SU-DHL-6 (cell line): ENCODE results near the gene THSD4.

Source experiments
- H2AFZ ChIP-seq: fragments of 200-600 bp; sonication (generic); 2 replicates; pipeline ENCODE4 v1.6.1; 2014; ENCODE audit warnings: low read depth, mild to moderate bottlenecking, moderate library complexity, mixed read lengths, antibody characterized with exemption, low read length; ENCODE audit not compliant: severe bottlenecking
- H3F3A ChIP-seq: fragments of 200-600 bp; shearing (Covaris generic); 2 replicates; pipeline ENCODE4 v1.6.0; 2016; ENCODE audit warnings: antibody characterized with exemption, mild to moderate bottlenecking; ENCODE audit not compliant: insufficient read depth
- H3K27ac ChIP-seq: fragments of 200-600 bp; sonication (generic); 2 replicates; pipeline ENCODE4 v1.5.1; 2016; ENCODE audit warnings: low read depth, mild to moderate bottlenecking, low read length, moderate library complexity, mixed read lengths
- H3K27me3 ChIP-seq: fragments of 200-600 bp; sonication (generic), shearing (Covaris generic); 2 replicates; pipeline ENCODE4 v1.6.0; 2014; ENCODE audit warnings: mild to moderate bottlenecking, low read length
- H3K36me3 ChIP-seq: fragments of 200-600 bp; sonication (generic); 2 replicates; pipeline ENCODE4 v1.6.1; 2014; ENCODE audit warnings: mild to moderate bottlenecking, low read length, mixed read lengths
- H3K4me2 ChIP-seq: fragments of 300-600, 200-600 bp; shearing (Covaris generic), sonication (generic); 2 replicates; pipeline ENCODE4 v1.6.0; 2014; ENCODE audit warnings: low read length, low read depth, mild to moderate bottlenecking; ENCODE audit not compliant: poor library complexity, severe bottlenecking
- H3K4me3 ChIP-seq: fragments of 200-600 bp; sonication (generic); 2 replicates; pipeline ENCODE4 v1.5.1; 2014; ENCODE audit warnings: antibody characterized with exemption, low read length, mild to moderate bottlenecking, mixed read lengths; ENCODE audit not compliant: insufficient read depth, poor library complexity, severe bottlenecking
- H3K79me2 ChIP-seq: fragments of 200-600 bp; sonication (generic); 2 replicates; pipeline ENCODE4 v1.6.1; 2014; ENCODE audit warnings: mild to moderate bottlenecking, low read length, moderate library complexity; ENCODE audit not compliant: insufficient read depth
- H3K9ac ChIP-seq: fragments of 200-600 bp; sonication (generic); 2 replicates; pipeline ENCODE4 v1.7.0; 2014; ENCODE audit warnings: mild to moderate bottlenecking, low read length
- H3K9me2 ChIP-seq: fragments of 200-600 bp; sonication (generic); replicated peaks from 2 replicates; pipeline ENCODE4 v1.6.1; 2014; ENCODE audit warnings: low read length; ENCODE audit not compliant: insufficient read depth
- H3K9me3 ChIP-seq: fragments of 200-600 bp; sonication (generic); 2 replicates; pipeline ENCODE4 v1.6.1; 2014; ENCODE audit warnings: low read length, mixed read lengths; ENCODE audit not compliant: insufficient read depth
- H4K20me1 ChIP-seq: fragments of 200-600 bp; sonication (generic); 2 replicates; pipeline ENCODE4 v1.6.1; 2014; ENCODE audit warnings: low read depth, mild to moderate bottlenecking, antibody characterized with exemption, low read length, moderate library complexity, mixed read lengths
- EZH2phosphoT487 ChIP-seq: fragments of 200-600 bp; sonication (generic), shearing (Covaris generic); conservative IDR thresholded peaks from 2 replicates; pipeline ENCODE4 v1.6.1; 2018; ENCODE audit warnings: mild to moderate bottlenecking, antibody characterized with exemption, low read length, moderate library complexity, mixed read lengths
- TF ChIP-seq, protein P1 (sequence below): fragments of 200-600 bp; sonication (generic); IDR thresholded peaks from one replicate; pipeline ENCODE4 v1.5.1; 2017; ENCODE audit warnings: antibody characterized with exemption, mild to moderate bottlenecking, low read length, moderate library complexity; ENCODE audit not compliant: insufficient read depth, poor library complexity, severe bottlenecking

Gene THSD4

DNA sequence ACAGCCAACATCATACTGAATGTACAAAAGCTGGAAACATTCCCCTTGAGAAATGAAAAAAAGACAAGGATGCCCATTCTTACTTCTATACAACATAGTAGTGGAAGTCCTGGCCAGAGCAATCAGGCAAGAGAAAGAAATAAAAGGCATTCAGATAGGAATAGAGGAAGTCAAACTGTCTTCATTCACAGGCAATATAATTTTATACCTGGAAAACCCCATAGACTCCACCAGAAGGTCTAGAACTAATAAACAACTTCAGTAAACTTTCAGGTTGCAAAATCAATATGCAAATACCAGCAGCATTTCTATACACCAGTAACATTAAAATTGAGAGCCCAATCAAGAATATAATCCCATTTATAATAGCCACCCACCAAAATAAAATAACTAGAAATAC lies 27.1 kb upstream of the THSD4 start:
- no peak for TF ChIP-seq EZH2phosphoT487
- TF ChIP-seq, protein P1, sequence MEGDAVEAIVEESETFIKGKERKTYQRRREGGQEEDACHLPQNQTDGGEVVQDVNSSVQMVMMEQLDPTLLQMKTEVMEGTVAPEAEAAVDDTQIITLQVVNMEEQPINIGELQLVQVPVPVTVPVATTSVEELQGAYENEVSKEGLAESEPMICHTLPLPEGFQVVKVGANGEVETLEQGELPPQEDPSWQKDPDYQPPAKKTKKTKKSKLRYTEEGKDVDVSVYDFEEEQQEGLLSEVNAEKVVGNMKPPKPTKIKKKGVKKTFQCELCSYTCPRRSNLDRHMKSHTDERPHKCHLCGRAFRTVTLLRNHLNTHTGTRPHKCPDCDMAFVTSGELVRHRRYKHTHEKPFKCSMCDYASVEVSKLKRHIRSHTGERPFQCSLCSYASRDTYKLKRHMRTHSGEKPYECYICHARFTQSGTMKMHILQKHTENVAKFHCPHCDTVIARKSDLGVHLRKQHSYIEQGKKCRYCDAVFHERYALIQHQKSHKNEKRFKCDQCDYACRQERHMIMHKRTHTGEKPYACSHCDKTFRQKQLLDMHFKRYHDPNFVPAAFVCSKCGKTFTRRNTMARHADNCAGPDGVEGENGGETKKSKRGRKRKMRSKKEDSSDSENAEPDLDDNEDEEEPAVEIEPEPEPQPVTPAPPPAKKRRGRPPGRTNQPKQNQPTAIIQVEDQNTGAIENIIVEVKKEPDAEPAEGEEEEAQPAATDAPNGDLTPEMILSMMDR, result no peak
- H3K36me3 ChIP-seq, result no peaks in the 10 kb centered on the region
- no peaks in the 10 kb centered on the region for H3K27me3 ChIP-seq

DNA sequence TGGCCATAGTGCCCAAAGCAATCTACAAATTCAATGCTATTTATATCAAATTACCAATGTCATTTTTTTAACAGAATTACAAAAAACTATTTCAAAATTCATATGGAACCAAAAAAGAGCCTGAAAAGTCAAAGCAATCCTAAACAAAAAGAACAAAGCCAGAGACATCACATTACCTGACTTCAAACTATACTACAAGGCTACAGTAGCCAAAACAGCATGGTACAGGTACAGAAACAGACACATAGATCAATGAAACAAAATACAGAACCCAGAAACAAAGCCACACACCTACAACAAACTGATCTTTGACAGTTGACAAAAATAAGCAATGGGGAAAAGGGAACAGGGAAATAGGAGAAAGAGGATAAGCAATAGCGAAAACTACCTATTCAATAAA lies 26.6 kb upstream of the THSD4 start:
- no peak overlapping the region for H3K4me3 ChIP-seq
- H4K20me1 ChIP-seq, result no peaks in the 10 kb centered on the region

More for the DNA sequence above, 27.1 kb upstream of the THSD4 start:
- Histone ChIP-seq H3K27ac (no peak overlapping the region), H3K9ac (no peak overlapping the region), H3K4me3 (no peak overlapping the region), H3K9me3 (no peaks in the 10 kb centered on the region), H3K4me2 (no peak overlapping the region), H4K20me1 (no peaks in the 10 kb centered on the region), H3F3A (no peaks in the 10 kb centered on the region), H2AFZ (no peak overlapping the region), H3K79me2 (no peaks in the 10 kb centered on the region), H3K9me2 (no peaks in the 10 kb centered on the region)

DNA sequence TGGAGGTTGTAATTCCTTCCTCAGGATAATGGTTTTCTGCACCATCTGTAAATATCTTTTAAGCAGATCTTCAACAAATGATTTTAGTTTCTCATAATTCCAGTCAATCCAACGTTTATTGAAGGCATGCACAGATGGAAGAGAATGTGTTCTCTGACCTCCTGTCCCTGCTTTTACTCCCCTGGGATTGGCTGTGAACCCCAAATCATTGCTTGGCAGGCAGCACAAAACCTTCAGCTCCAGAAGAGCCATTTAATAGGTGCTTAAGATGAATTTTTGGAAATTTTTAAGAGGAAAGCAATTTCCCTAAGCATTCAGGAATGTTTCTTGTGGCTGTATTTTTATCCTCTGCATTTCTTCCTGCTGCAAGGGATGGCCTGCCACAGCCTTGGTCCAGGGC lies 25.5 kb upstream of the THSD4 start:
- H3F3A ChIP-seq, result no peaks in the 10 kb centered on the region
- no peak overlapping the region for H3K4me2 ChIP-seq

More for the DNA sequence above, 26.6 kb upstream of the THSD4 start:
- H3K4me2 ChIP-seq, result no peak overlapping the region
- TF ChIP-seq, protein P1, result no peak
- no peak for TF ChIP-seq EZH2phosphoT487
- no peaks in the 10 kb centered on the region for H3F3A ChIP-seq
- H3K9ac ChIP-seq, result no peak overlapping the region
- no peaks in the 10 kb centered on the region for H3K9me2 ChIP-seq
- H3K9me3 ChIP-seq, result no peaks in the 10 kb centered on the region
- H2AFZ ChIP-seq, result no peak overlapping the region
- H3K36me3 ChIP-seq, result no peaks in the 10 kb centered on the region
- H3K27ac ChIP-seq, result no peak overlapping the region
- no peaks in the 10 kb centered on the region for H3K79me2 ChIP-seq
- no peaks in the 10 kb centered on the region for H3K27me3 ChIP-seq

More for the DNA sequence above, 25.5 kb upstream of the THSD4 start:
- TF ChIP-seq, protein P1, result no peak
- no peak for TF ChIP-seq EZH2phosphoT487
- H3K9me3 ChIP-seq, result no peaks in the 10 kb centered on the region
- no peak overlapping the region for H3K27ac ChIP-seq
- H3K27me3 ChIP-seq, result no peaks in the 10 kb centered on the region
- no peak overlapping the region for H2AFZ ChIP-seq
- no peaks in the 10 kb centered on the region for H4K20me1 ChIP-seq
- no peaks in the 10 kb centered on the region for H3K36me3 ChIP-seq
- no peak overlapping the region for H3K4me3 ChIP-seq
- no peak overlapping the region for H3K9ac ChIP-seq
- no peaks in the 10 kb centered on the region for H3K9me2 ChIP-seq
- no peaks in the 10 kb centered on the region for H3K79me2 ChIP-seq
